ENCODE results near the gene SORCS2. TPM values are rescaled to one million over a fixed set of nuclear protein-coding genes. Genes with fewer than 3 reads are reported as not detected.

SORCS2 gene
- total and polyA plus RNA-seq, 4 donors = 2.2 to 7.7 (median 2.5) TPM

- 78 to 89% methylated on average over 13 of the region's 13 CpGs for WGBS, 2 donors
- no peaks in the 10 kb centered on the region for H3K27me3 ChIP-seq (ENCODE audit: control insufficient read depth in 3 of 3, insufficient read depth in 3 of 3, low read length in 2 of 3)
- peaks cover 0 to 28% (median 9%) of the 10 kb centered on the region in 5 donors for H3K4me1 ChIP-seq (ENCODE audit: control insufficient read depth in 5 of 5, insufficient read depth in 5 of 5, low read length in 5 of 5)
- DNase-seq (peak in 2 of 3 donors; percentile 36 to 48), ATAC-seq (ENCODE audit: insufficient read depth, low FRiP score) (no peak)
- H3K27ac ChIP-seq (ENCODE audit: low read depth in 1 of 2, low read length in 1 of 2) = no peak overlapping the region
- no peak for TF ChIP-seq CTCF (IDR thresholded peaks at IDR 0.05; ENCODE audit: control extremely low read depth, extremely low read depth)
- H3K9ac ChIP-seq (ENCODE audit: insufficient read depth in 1 of 2, low read length in 2 of 2) = no peak overlapping the region
- no peaks in the 10 kb centered on the region for H3K9me3 ChIP-seq (ENCODE audit: control insufficient read depth in 4 of 4, insufficient read depth in 3 of 4, low read length in 3 of 4)
- no peaks in the 10 kb centered on the region for H3K36me3 ChIP-seq (ENCODE audit: control insufficient read depth in 4 of 4, insufficient read depth in 4 of 4, low read length in 4 of 4)
- no peak overlapping the region for H3K4me3 ChIP-seq
Observed at GRCh38 chr4:7372673-7373072, 180.3 kb downstream of the SORCS2 start.

GRCh38 chr4:7374571-7374970 lies 182.2 kb downstream of the SORCS2 start:
- ATAC-seq (ENCODE audit: insufficient read depth, low FRiP score) (no peak), DNase-seq (no peak)
- Histone ChIP-seq H3K27me3 (ENCODE audit: control insufficient read depth in 3 of 3, insufficient read depth in 3 of 3, low read length in 2 of 3) (no peaks in the 10 kb centered on the region), H3K36me3 (ENCODE audit: control insufficient read depth in 4 of 4, insufficient read depth in 4 of 4, low read length in 4 of 4) (no peaks in the 10 kb centered on the region), H3K9me3 (ENCODE audit: control insufficient read depth in 4 of 4, insufficient read depth in 3 of 4, low read length in 3 of 4) (no peaks in the 10 kb centered on the region), H3K4me1 (ENCODE audit: control insufficient read depth in 5 of 5, insufficient read depth in 5 of 5, low read length in 5 of 5) (peaks cover 0 to 24% (median 9%) of the 10 kb centered on the region in 5 donors), H3K9ac (ENCODE audit: insufficient read depth in 1 of 2, low read length in 2 of 2) (no peak overlapping the region), H3K27ac (ENCODE audit: low read depth in 1 of 2, low read length in 1 of 2) (no peak overlapping the region), H3K4me3 (no peak overlapping the region)
- TF ChIP-seq CTCF (IDR thresholded peaks at IDR 0.05; ENCODE audit: control extremely low read depth, extremely low read depth) = no peak
- WGBS, 2 donors = 92 to 96% methylated on average over 10 of the region's 10 CpGs

- DNase-seq = peak; percentile 75 to 93 (median 86)
- WGBS, 2 donors = 72 to 74% methylated on average over 9 of the region's 9 CpGs
- H3K4me1 ChIP-seq (ENCODE audit: control insufficient read depth in 5 of 5, insufficient read depth in 5 of 5, low read length in 5 of 5) = peaks cover 0 to 24% (median 9%) of the 10 kb centered on the region in 5 donors
- H3K36me3 ChIP-seq (ENCODE audit: control insufficient read depth in 4 of 4, insufficient read depth in 4 of 4, low read length in 4 of 4) = no peaks in the 10 kb centered on the region
- no peaks in the 10 kb centered on the region for H3K27me3 ChIP-seq (ENCODE audit: control insufficient read depth in 3 of 3, insufficient read depth in 3 of 3, low read length in 2 of 3)
- TF ChIP-seq CTCF (IDR thresholded peaks at IDR 0.05; ENCODE audit: control extremely low read depth, extremely low read depth) = no peak
- H3K9ac ChIP-seq (ENCODE audit: insufficient read depth in 1 of 2, low read length in 2 of 2) = no peak overlapping the region
- ATAC-seq (ENCODE audit: insufficient read depth, low FRiP score) = peak; percentile 17
- H3K9me3 ChIP-seq (ENCODE audit: control insufficient read depth in 4 of 4, insufficient read depth in 3 of 4, low read length in 3 of 4) = no peaks in the 10 kb centered on the region
- no peak overlapping the region for H3K4me3 ChIP-seq
- no peak overlapping the region for H3K27ac ChIP-seq (ENCODE audit: low read depth in 1 of 2, low read length in 1 of 2)
Observed at GRCh38 chr4:7375427-7375826, 183.1 kb downstream of the SORCS2 start.
